H9 (cell line): Measurements from ENCODE around the gene COX4I2. TPM values are rescaled to one million over a fixed set of nuclear protein-coding genes. Genes with fewer than 3 reads are reported as not detected.
A peak's percentile ranks its signal among the peaks of the same experiment; 100 is the strongest.

Experiments used
- DNase-seq: peaks from one replicate; pipeline ENCODE4 v3.0.0-alpha.2; 2017
- H2AFZ ChIP-seq: one replicate; pipeline ENCODE4 v1.6.1; 2013; ENCODE audit warnings: mild to moderate bottlenecking, low read length, control low read depth, moderate library complexity
- H2AK5ac ChIP-seq: 2 replicates; pipeline ENCODE4 v1.6.1; 2013; ENCODE audit warnings: low read length, control low read depth, mixed read lengths; ENCODE audit not compliant: insufficient read length
- H2BK120ac ChIP-seq: one replicate; pipeline ENCODE4 v1.6.1; 2013; ENCODE audit warnings: low read depth, mild to moderate bottlenecking, low read length, control low read depth, inconsistent platforms; ENCODE audit not compliant: poor library complexity, severe bottlenecking
- H2BK12ac ChIP-seq: 2 replicates; pipeline ENCODE4 v1.6.1; 2013; ENCODE audit warnings: low read length, control low read depth, mixed read lengths, low read depth; ENCODE audit not compliant: insufficient read length
- H2BK15ac ChIP-seq: 2 replicates; pipeline ENCODE4 v1.6.1; 2013; ENCODE audit warnings: low read depth, low read length, control low read depth
- H2BK20ac ChIP-seq: one replicate; pipeline ENCODE4 v1.6.1; 2013; ENCODE audit warnings: low read depth, mild to moderate bottlenecking, low read length, control low read depth, inconsistent platforms; ENCODE audit not compliant: poor library complexity, severe bottlenecking
- H2BK5ac ChIP-seq: 2 replicates; pipeline ENCODE4 v1.6.1; 2013; ENCODE audit warnings: low read length, control low read depth, mixed read lengths; ENCODE audit not compliant: insufficient read length
- H3K14ac ChIP-seq: 2 replicates; pipeline ENCODE4 v1.6.1; 2013; ENCODE audit warnings: low read length, control low read depth; ENCODE audit not compliant: insufficient read depth
- H3K18ac ChIP-seq: 2 replicates; pipeline ENCODE4 v1.6.1; 2013; ENCODE audit warnings: low read depth, mild to moderate bottlenecking, mixed read lengths, low read length, control low read depth; ENCODE audit not compliant: insufficient read length
- H3K23ac ChIP-seq: 2 replicates; pipeline ENCODE4 v1.6.1; 2013; ENCODE audit warnings: low read length, control low read depth, mixed read lengths, low read depth; ENCODE audit not compliant: insufficient read length
- H3K23me2 ChIP-seq: 2 replicates; pipeline ENCODE4 v1.6.1; 2013; ENCODE audit warnings: low read depth, mild to moderate bottlenecking, mixed read lengths, low read length, control low read depth; ENCODE audit not compliant: insufficient read length, poor library complexity, severe bottlenecking
- H3K27ac ChIP-seq: 2 replicates; pipeline ENCODE4 v1.5.1; 2013; ENCODE audit warnings: low read length, control low read depth, mixed read lengths, low read depth; ENCODE audit not compliant: insufficient read length
- H3K27me3 ChIP-seq: 2 replicates; pipeline ENCODE4 v1.6.1; 2013; ENCODE audit warnings: low read length, control low read depth, inconsistent platforms; ENCODE audit not compliant: insufficient read depth
- H3K4ac ChIP-seq: 2 replicates; pipeline ENCODE4 v1.6.1; 2013; ENCODE audit warnings: low read depth, mild to moderate bottlenecking, control low read depth, inconsistent platforms, low read length, moderate library complexity
- H3K4me1 ChIP-seq: 2 replicates; pipeline ENCODE4 v1.6.1; 2013; ENCODE audit warnings: low read length, control low read depth, inconsistent platforms; ENCODE audit not compliant: insufficient read depth
- H3K4me2 ChIP-seq: 2 replicates; pipeline ENCODE4 v1.6.1; 2013; ENCODE audit warnings: low read length, control low read depth, mixed read lengths; ENCODE audit not compliant: insufficient read length, insufficient read depth
- H3K56ac ChIP-seq: 2 replicates; pipeline ENCODE4 v1.6.1; 2013; ENCODE audit warnings: low read depth, mild to moderate bottlenecking, mixed read lengths, low read length, control low read depth; ENCODE audit not compliant: insufficient read length
- H3K79me1 ChIP-seq: 2 replicates; pipeline ENCODE4 v1.6.1; 2013; ENCODE audit warnings: low read depth, mild to moderate bottlenecking, moderate library complexity, low read length, control low read depth, inconsistent platforms; ENCODE audit not compliant: insufficient read depth, poor library complexity, severe bottlenecking
- H3K79me2 ChIP-seq: 2 replicates; pipeline ENCODE4 v1.6.1; 2013; ENCODE audit warnings: low read length, control low read depth, inconsistent platforms; ENCODE audit not compliant: insufficient read depth
- H3K9ac ChIP-seq: 2 replicates; pipeline ENCODE4 v1.6.1; 2013; ENCODE audit warnings: low read length, control low read depth, mixed read lengths; ENCODE audit not compliant: insufficient read length; ENCODE audit errors: extremely low read depth
- H3K9me3 ChIP-seq: one replicate; pipeline ENCODE4 v1.6.1; 2013; ENCODE audit warnings: low read depth, low read length, inconsistent platforms; ENCODE audit not compliant: control insufficient read depth
- H3T11ph ChIP-seq: one replicate; pipeline ENCODE4 v1.6.1; 2013; ENCODE audit warnings: mild to moderate bottlenecking, low read length, control low read depth, inconsistent platforms
- H4K20me1 ChIP-seq: one replicate; pipeline ENCODE4 v1.6.1; 2013; ENCODE audit not compliant: control insufficient read depth, insufficient read length, insufficient read depth
- H4K5ac ChIP-seq: 2 replicates; pipeline ENCODE4 v1.6.1; 2013; ENCODE audit warnings: low read depth, mild to moderate bottlenecking, mixed read lengths, low read length, control low read depth; ENCODE audit not compliant: insufficient read length
- H4K8ac ChIP-seq: replicated peaks from 2 replicates; pipeline ENCODE4 v1.6.1; 2013; ENCODE audit warnings: low read length, control low read depth, mixed read lengths, low read depth; ENCODE audit not compliant: insufficient read length
- H4K91ac ChIP-seq: 2 replicates; pipeline ENCODE4 v1.6.1; 2013; ENCODE audit warnings: low read depth, mild to moderate bottlenecking, moderate library complexity, mixed read lengths, low read length, control low read depth; ENCODE audit not compliant: insufficient read length
- H3K27ac Mint-ChIP-seq, 3 experiments: 2 replicates in 2 of 3; 3 replicates in 1 of 3; pipeline ENCODE4 v1.8.0; 2020 to 2021; ENCODE audit warnings: mixed read lengths in 3 of 3, mild to moderate bottlenecking in 1 of 3, moderate library complexity in 1 of 3
- H3K27me3 Mint-ChIP-seq: 2 replicates; pipeline ENCODE4 v1.8.0; 2021; ENCODE audit warnings: low read depth, mild to moderate bottlenecking, moderate library complexity, mixed read lengths
- H3K36me3 Mint-ChIP-seq, 3 experiments: 2 replicates in 2 of 3; 3 replicates in 1 of 3; pipeline ENCODE4 v1.8.0; 2020 to 2021; ENCODE audit warnings: low read depth in 3 of 3, mixed read lengths in 3 of 3; ENCODE audit not compliant: insufficient read depth in 1 of 3
- H3K4me1 Mint-ChIP-seq, 2 experiments: 2 replicates each; pipeline ENCODE4 v1.8.0; 2020; ENCODE audit warnings: mixed read lengths in 2 of 2
- H3K4me3 Mint-ChIP-seq, 2 experiments: 2 replicates in 1 of 2; 3 replicates in 1 of 2; pipeline ENCODE4 v1.8.0; 2020 to 2021; ENCODE audit warnings: mild to moderate bottlenecking in 2 of 2, mixed read lengths in 2 of 2, moderate library complexity in 1 of 2
- H3K9me3 Mint-ChIP-seq, 2 experiments: 2 replicates in 1 of 2; 3 replicates in 1 of 2; pipeline ENCODE4 v1.8.0; 2020; ENCODE audit warnings: mild to moderate bottlenecking in 2 of 2, mixed read lengths in 2 of 2, moderate library complexity in 1 of 2
- WGBS: extraction: QIAGEN DNeasy Blood & Tissue Kit; methylation state at CpG from one replicate; pipeline ENCODE4 v1.1.7; 2013; ENCODE audit warnings: missing lambda C conversion rate, low lambda C conversion rate, mixed read lengths; ENCODE audit not compliant: insufficient read length; ENCODE audit errors: extremely low coverage; 5-methylcytosine and 5-hydroxymethylcytosine counted together
- long read RNA-seq: library from polyadenylated mRNA; unstranded; transcript quantifications from one replicate; pipeline ENCODE4 v2.0.0, GENCODE V29; 2020
- total RNA-seq: library from RNA; stranded (reverse); gene quantifications from 2 replicates; pipeline ENCODE4 v1.2.1, GENCODE V29; 2021
- TF ChIP-seq, protein P1 (sequence below): fragments of 200-600 bp; sonication (generic); conservative IDR thresholded peaks from 3 replicates; pipeline ENCODE4 v1.8.0; 2021; ENCODE audit warnings: antibody characterized with exemption, mild to moderate bottlenecking

COX4I2 gene
- total RNA-seq: not detected in 2 replicates
- long read RNA-seq, partial matches to known transcripts: 0 of 1 reads
- long read RNA-seq, other reads (novel, unspliced or antisense): 0 of 1 reads

GRCh38 chr20:31637660-31638059 is at the start of gene COX4I2:
TSS of gene COX4I2 (plus strand) at chr20:31637912. CDS start at chr20:31639018, 1,106 bp downstream.
- Histone ChIP-seq H3K9me3 (no peaks in the 10 kb centered on the region), H3K79me2 (no peaks in the 10 kb centered on the region), H3K4ac (no peak within 1 kb of the TSS), H2BK12ac (no peak within 1 kb of the TSS), H3K4me2 (no peak within 1 kb of the TSS), H3K18ac (no peak within 1 kb of the TSS), H3T11ph (no peak within 1 kb of the TSS), H2AK5ac (no peak within 1 kb of the TSS), H3K27ac (no peak within 1 kb of the TSS), H3K79me1 (no peaks in the 10 kb centered on the region), H4K8ac (no peak within 1 kb of the TSS), H2BK20ac (no peak within 1 kb of the TSS), H3K9ac (no peak within 1 kb of the TSS), H3K23me2 (no peaks in the 10 kb centered on the region), H4K91ac (no peak within 1 kb of the TSS), H3K23ac (no peak within 1 kb of the TSS), H3K4me1 (no peaks in the 10 kb centered on the region), H4K5ac (no peak within 1 kb of the TSS), H4K20me1 (no peaks in the 10 kb centered on the region), H3K56ac (no peak within 1 kb of the TSS), H2BK5ac (no peak within 1 kb of the TSS), H2BK120ac (no peak within 1 kb of the TSS), H2BK15ac (no peak within 1 kb of the TSS; the same call in 1 of the 2 replicates), H3K14ac (0 out of 2 replicates have a peak within 1 kb of the TSS, but pooled peaks have one; percentile 42), H2AFZ (no peak within 1 kb of the TSS), H3K27me3 (no peaks in the 10 kb centered on the region)
- no peaks in the 10 kb centered on the region for H3K36me3 Mint-ChIP-seq
- no peak within 1 kb of the TSS for H3K4me3 Mint-ChIP-seq
- peaks cover 7% of the 10 kb centered on the region for H3K27me3 Mint-ChIP-seq
- TF ChIP-seq, protein P1, sequence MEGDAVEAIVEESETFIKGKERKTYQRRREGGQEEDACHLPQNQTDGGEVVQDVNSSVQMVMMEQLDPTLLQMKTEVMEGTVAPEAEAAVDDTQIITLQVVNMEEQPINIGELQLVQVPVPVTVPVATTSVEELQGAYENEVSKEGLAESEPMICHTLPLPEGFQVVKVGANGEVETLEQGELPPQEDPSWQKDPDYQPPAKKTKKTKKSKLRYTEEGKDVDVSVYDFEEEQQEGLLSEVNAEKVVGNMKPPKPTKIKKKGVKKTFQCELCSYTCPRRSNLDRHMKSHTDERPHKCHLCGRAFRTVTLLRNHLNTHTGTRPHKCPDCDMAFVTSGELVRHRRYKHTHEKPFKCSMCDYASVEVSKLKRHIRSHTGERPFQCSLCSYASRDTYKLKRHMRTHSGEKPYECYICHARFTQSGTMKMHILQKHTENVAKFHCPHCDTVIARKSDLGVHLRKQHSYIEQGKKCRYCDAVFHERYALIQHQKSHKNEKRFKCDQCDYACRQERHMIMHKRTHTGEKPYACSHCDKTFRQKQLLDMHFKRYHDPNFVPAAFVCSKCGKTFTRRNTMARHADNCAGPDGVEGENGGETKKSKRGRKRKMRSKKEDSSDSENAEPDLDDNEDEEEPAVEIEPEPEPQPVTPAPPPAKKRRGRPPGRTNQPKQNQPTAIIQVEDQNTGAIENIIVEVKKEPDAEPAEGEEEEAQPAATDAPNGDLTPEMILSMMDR: no peak
- peaks cover 3 to 9% of the 10 kb centered on the region in 2 experiments; a peak in 3 of 4 replicates for H3K4me1 Mint-ChIP-seq
- DNase-seq: peak; percentile 40
- WGBS: no CpG with 5 or more reads among the region's 34 CpGs
- H3K27ac Mint-ChIP-seq: no peak within 1 kb of the TSS; a peak in 1 of 7 replicates
- no peaks in the 10 kb centered on the region for H3K9me3 Mint-ChIP-seq
